ENCODE data around the gene PDLIM5.
A peak's percentile ranks its signal among the peaks of the same experiment; 100 is the strongest.

Gene PDLIM5

DNA sequence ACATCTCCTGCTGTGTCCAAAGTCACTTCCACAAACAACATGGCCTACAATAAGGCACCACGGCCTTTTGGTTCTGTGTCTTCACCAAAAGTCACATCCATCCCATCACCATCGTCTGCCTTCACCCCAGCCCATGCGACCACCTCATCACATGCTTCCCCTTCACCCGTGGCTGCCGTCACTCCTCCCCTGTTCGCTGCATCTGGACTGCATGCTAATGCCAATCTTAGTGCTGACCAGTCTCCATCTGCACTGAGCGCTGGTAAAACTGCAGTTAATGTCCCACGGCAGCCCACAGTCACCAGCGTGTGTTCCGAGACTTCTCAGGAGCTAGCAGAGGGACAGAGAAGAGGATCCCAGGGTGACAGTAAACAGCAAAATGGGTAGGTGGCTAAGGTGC lies 123.9 kb downstream of the PDLIM5 start:
- Histone ChIP-seq H3K4me3 (ENCODE audit: low read length) (no peak overlapping the region), H2BK15ac (replicated peaks; ENCODE audit: low read depth) (no peak overlapping the region), H3K4ac (ENCODE audit: low read depth, low read length) (no peak overlapping the region), H3K4me1 (ENCODE audit: control insufficient read depth, low read depth, low read length) (peaks cover 3% of the 10 kb centered on the region), H2BK120ac (ENCODE audit: low read depth, low read length) (no peak overlapping the region), H4K5ac (ENCODE audit: low read length) (no peak overlapping the region), H3K36me3 (ENCODE audit: control insufficient read depth, insufficient read depth, low read length) (no peaks in the 10 kb centered on the region), H3K18ac (ENCODE audit: low read length) (no peak overlapping the region), H3K79me2 (ENCODE audit: control insufficient read depth, insufficient read depth, low read length) (no peaks in the 10 kb centered on the region), H3K27me3 (ENCODE audit: insufficient read depth, low read length, poor library complexity) (no peaks in the 10 kb centered on the region), H3K23ac (ENCODE audit: low read length) (no peak overlapping the region), H2AK5ac (ENCODE audit: low read length) (no peak overlapping the region), H4K8ac (ENCODE audit: low read depth, low read length) (no peak overlapping the region), H2BK5ac (ENCODE audit: low read length) (no peak overlapping the region), H3K27ac (ENCODE audit: low read depth, low read length) (peak overlapping the region; percentile 3), H3K56ac (ENCODE audit: low read length) (no peak overlapping the region), H3K79me1 (ENCODE audit: low read length) (no peaks in the 10 kb centered on the region), H3K9ac (ENCODE audit: low read length) (no peak overlapping the region), H3K4me2 (ENCODE audit: low read length) (no peak overlapping the region)
- peak; percentile 34 for DNase-seq
- no CpG with 5 or more reads among the region's 10 CpGs for WGBS (ENCODE audit: extremely low coverage, insufficient coverage, low lambda C conversion rate)

DNA sequence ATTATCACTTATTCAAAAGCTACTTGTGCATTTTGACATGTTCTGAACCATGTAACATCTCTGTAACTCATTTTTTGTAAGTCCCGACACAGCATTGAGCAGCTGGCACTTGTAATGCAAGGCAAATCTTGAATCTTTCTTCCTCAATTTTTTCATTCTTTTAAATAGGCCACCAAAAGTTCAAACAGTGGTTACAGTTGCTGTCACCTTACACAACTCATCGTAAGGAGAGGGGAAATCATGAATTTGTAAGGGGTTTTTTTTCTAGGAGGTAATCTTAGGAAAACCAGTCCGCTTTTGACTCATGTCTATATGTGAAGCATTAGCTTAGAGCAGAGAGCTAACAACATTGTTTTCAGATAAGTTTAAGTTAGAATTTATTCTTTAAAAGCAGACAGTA lies 124.5 kb downstream of the PDLIM5 start:
- Histone ChIP-seq H3K23ac (ENCODE audit: low read length) (no peak overlapping the region), H3K9ac (ENCODE audit: low read length) (no peak overlapping the region), H3K56ac (ENCODE audit: low read length) (no peak overlapping the region), H3K27ac (ENCODE audit: low read depth, low read length) (no peak overlapping the region), H3K4ac (ENCODE audit: low read depth, low read length) (no peak overlapping the region), H3K4me3 (ENCODE audit: low read length) (no peak overlapping the region), H2AK5ac (ENCODE audit: low read length) (no peak overlapping the region), H3K18ac (ENCODE audit: low read length) (no peak overlapping the region), H3K4me1 (ENCODE audit: control insufficient read depth, low read depth, low read length) (peaks cover 3% of the 10 kb centered on the region), H4K5ac (ENCODE audit: low read length) (no peak overlapping the region), H2BK120ac (ENCODE audit: low read depth, low read length) (no peak overlapping the region), H3K4me2 (ENCODE audit: low read length) (no peak overlapping the region), H2BK15ac (replicated peaks; ENCODE audit: low read depth) (no peak overlapping the region), H3K36me3 (ENCODE audit: control insufficient read depth, insufficient read depth, low read length) (no peaks in the 10 kb centered on the region), H4K8ac (ENCODE audit: low read depth, low read length) (no peak overlapping the region), H2BK5ac (ENCODE audit: low read length) (no peak overlapping the region), H3K27me3 (ENCODE audit: insufficient read depth, low read length, poor library complexity) (no peaks in the 10 kb centered on the region), H3K79me1 (ENCODE audit: low read length) (no peaks in the 10 kb centered on the region), H3K79me2 (ENCODE audit: control insufficient read depth, insufficient read depth, low read length) (no peaks in the 10 kb centered on the region)
- no CpG with 5 or more reads among the region's 3 CpGs for WGBS (ENCODE audit: extremely low coverage, insufficient coverage, low lambda C conversion rate)
- no peak for DNase-seq

DNA sequence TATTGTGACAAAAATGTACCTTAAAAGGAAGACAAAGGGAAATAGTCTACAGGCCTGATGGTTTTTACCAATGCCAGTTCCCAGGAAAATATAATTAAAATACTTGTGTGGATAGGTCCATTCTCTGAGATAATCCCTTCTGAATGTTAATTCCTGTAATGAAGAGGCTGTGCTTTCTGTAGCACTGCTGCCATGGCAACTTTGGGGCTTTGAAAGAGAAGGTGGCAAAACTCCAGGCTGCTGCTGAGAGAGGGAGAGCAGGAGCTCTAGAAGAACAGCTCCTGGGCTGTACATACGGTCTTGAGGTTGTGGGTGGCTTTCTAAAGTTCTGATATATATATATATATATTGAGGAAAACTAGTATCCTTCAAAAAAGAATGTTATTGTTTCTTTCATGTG lies 125.4 kb downstream of the PDLIM5 start:
- Histone ChIP-seq H3K4me3 (ENCODE audit: low read length) (no peak overlapping the region), H3K56ac (ENCODE audit: low read length) (no peak overlapping the region), H3K27me3 (ENCODE audit: insufficient read depth, low read length, poor library complexity) (no peaks in the 10 kb centered on the region), H3K79me1 (ENCODE audit: low read length) (no peaks in the 10 kb centered on the region), H3K36me3 (ENCODE audit: control insufficient read depth, insufficient read depth, low read length) (no peaks in the 10 kb centered on the region), H3K18ac (ENCODE audit: low read length) (no peak overlapping the region), H3K27ac (ENCODE audit: low read depth, low read length) (no peak overlapping the region), H2AK5ac (ENCODE audit: low read length) (no peak overlapping the region), H2BK120ac (ENCODE audit: low read depth, low read length) (no peak overlapping the region), H4K8ac (ENCODE audit: low read depth, low read length) (no peak overlapping the region), H2BK5ac (ENCODE audit: low read length) (no peak overlapping the region), H3K4me1 (ENCODE audit: control insufficient read depth, low read depth, low read length) (peaks cover 3% of the 10 kb centered on the region), H3K79me2 (ENCODE audit: control insufficient read depth, insufficient read depth, low read length) (no peaks in the 10 kb centered on the region), H3K23ac (ENCODE audit: low read length) (no peak overlapping the region), H3K4me2 (ENCODE audit: low read length) (no peak overlapping the region), H3K9ac (ENCODE audit: low read length) (no peak overlapping the region), H3K4ac (ENCODE audit: low read depth, low read length) (no peak overlapping the region), H2BK15ac (replicated peaks; ENCODE audit: low read depth) (no peak overlapping the region), H4K5ac (ENCODE audit: low read length) (no peak overlapping the region)
- WGBS (ENCODE audit: extremely low coverage, insufficient coverage, low lambda C conversion rate): no CpG with 5 or more reads among the region's 1 CpG
- DNase-seq: peak; percentile 95

DNA sequence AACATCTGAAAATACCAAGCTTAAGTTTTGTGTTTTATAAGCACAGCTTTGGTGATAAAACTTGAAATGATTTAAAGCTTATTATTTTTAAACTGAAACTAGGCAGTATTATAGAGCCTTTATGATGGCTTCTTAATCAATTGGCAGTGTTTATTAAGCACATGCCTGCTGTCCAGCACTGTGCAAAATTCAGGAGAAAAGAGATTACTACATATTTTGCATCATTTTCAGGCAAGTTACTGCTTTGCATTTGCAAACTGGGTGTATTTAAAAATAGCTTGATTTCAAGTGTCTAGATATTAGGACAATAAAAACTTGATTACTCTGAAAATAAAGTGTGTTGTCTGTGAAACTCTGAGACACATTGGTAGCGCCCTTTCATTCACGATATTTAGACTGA lies 126.5 kb downstream of the PDLIM5 start:
- H2BK5ac ChIP-seq (ENCODE audit: low read length): no peak overlapping the region
- H3K79me2 ChIP-seq (ENCODE audit: control insufficient read depth, insufficient read depth, low read length): no peaks in the 10 kb centered on the region
- no CpG with 5 or more reads among the region's 2 CpGs for WGBS (ENCODE audit: extremely low coverage, insufficient coverage, low lambda C conversion rate)
- DNase-seq: no peak
- H3K4me2 ChIP-seq (ENCODE audit: low read length): no peak overlapping the region
- no peaks in the 10 kb centered on the region for H3K79me1 ChIP-seq (ENCODE audit: low read length)
- H3K4me1 ChIP-seq (ENCODE audit: control insufficient read depth, low read depth, low read length): peaks cover 3% of the 10 kb centered on the region
- no peak overlapping the region for H4K8ac ChIP-seq (ENCODE audit: low read depth, low read length)
- H3K27ac ChIP-seq (ENCODE audit: low read depth, low read length): no peak overlapping the region
- no peak overlapping the region for H4K5ac ChIP-seq (ENCODE audit: low read length)
- H3K27me3 ChIP-seq (ENCODE audit: insufficient read depth, low read length, poor library complexity): no peaks in the 10 kb centered on the region
- no peak overlapping the region for H2AK5ac ChIP-seq (ENCODE audit: low read length)
- H3K36me3 ChIP-seq (ENCODE audit: control insufficient read depth, insufficient read depth, low read length): no peaks in the 10 kb centered on the region
- no peak overlapping the region for H2BK15ac ChIP-seq (replicated peaks; ENCODE audit: low read depth)
- H3K9ac ChIP-seq (ENCODE audit: low read length): no peak overlapping the region
- H3K18ac ChIP-seq (ENCODE audit: low read length): no peak overlapping the region
- H3K4me3 ChIP-seq (ENCODE audit: low read length): no peak overlapping the region
- H3K23ac ChIP-seq (ENCODE audit: low read length): no peak overlapping the region
- H3K4ac ChIP-seq (ENCODE audit: low read depth, low read length): no peak overlapping the region
- H2BK120ac ChIP-seq (ENCODE audit: low read depth, low read length): no peak overlapping the region
- H3K56ac ChIP-seq (ENCODE audit: low read length): no peak overlapping the region

- no peak overlapping the region for H3K27ac ChIP-seq (ENCODE audit: low read depth, low read length)
- H2AK5ac ChIP-seq (ENCODE audit: low read length): no peak overlapping the region
- no peaks in the 10 kb centered on the region for H3K79me1 ChIP-seq (ENCODE audit: low read length)
- H4K5ac ChIP-seq (ENCODE audit: low read length): no peak overlapping the region
- no peak overlapping the region for H3K9ac ChIP-seq (ENCODE audit: low read length)
- H3K4me1 ChIP-seq (ENCODE audit: control insufficient read depth, low read depth, low read length): no peaks in the 10 kb centered on the region
- no peak overlapping the region for H3K4me2 ChIP-seq (ENCODE audit: low read length)
- DNase-seq: no peak
- H3K23ac ChIP-seq (ENCODE audit: low read length): no peak overlapping the region
- no peak overlapping the region for H3K18ac ChIP-seq (ENCODE audit: low read length)
- H3K4ac ChIP-seq (ENCODE audit: low read depth, low read length): no peak overlapping the region
- no peak overlapping the region for H3K56ac ChIP-seq (ENCODE audit: low read length)
- no peaks in the 10 kb centered on the region for H3K27me3 ChIP-seq (ENCODE audit: insufficient read depth, low read length, poor library complexity)
- H3K4me3 ChIP-seq (ENCODE audit: low read length): no peak overlapping the region
- no peak overlapping the region for H2BK120ac ChIP-seq (ENCODE audit: low read depth, low read length)
- H3K36me3 ChIP-seq (ENCODE audit: control insufficient read depth, insufficient read depth, low read length): no peaks in the 10 kb centered on the region
- no peak overlapping the region for H2BK15ac ChIP-seq (replicated peaks; ENCODE audit: low read depth)
- no peak overlapping the region for H4K8ac ChIP-seq (ENCODE audit: low read depth, low read length)
- H3K79me2 ChIP-seq (ENCODE audit: control insufficient read depth, insufficient read depth, low read length): no peaks in the 10 kb centered on the region
- H2BK5ac ChIP-seq (ENCODE audit: low read length): no peak overlapping the region
- no CpG with 5 or more reads among the region's 2 CpGs for WGBS (ENCODE audit: extremely low coverage, insufficient coverage, low lambda C conversion rate)
These were observed 130.0 kb downstream of the PDLIM5 start for GRCh38 chr4:94581766-94582165.

DNA sequence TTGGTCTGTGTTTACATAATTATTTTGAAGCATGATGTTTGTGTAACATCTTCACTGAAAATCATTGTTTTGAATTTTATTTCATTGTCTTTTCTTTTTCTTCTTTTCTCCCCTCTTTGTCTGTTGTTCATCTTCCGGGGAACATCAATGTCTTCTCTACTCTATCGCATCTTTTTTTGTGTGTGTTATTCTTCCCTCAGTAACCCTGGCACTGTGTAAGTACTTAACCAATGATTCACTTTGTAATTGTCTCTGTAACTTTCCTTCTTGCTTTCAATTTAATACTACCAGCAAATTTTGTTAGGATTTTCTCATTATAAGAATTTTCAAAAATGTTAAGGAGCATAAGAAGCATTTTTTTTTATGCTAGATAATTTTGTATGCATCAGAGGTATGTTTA lies 130.8 kb downstream of the PDLIM5 start:
- Histone ChIP-seq H3K36me3 (ENCODE audit: control insufficient read depth, insufficient read depth, low read length) (no peaks in the 10 kb centered on the region), H3K23ac (ENCODE audit: low read length) (no peak overlapping the region), H3K4me2 (ENCODE audit: low read length) (no peak overlapping the region), H3K56ac (ENCODE audit: low read length) (no peak overlapping the region), H3K27me3 (ENCODE audit: insufficient read depth, low read length, poor library complexity) (no peaks in the 10 kb centered on the region), H2BK120ac (ENCODE audit: low read depth, low read length) (no peak overlapping the region), H2BK15ac (replicated peaks; ENCODE audit: low read depth) (no peak overlapping the region), H3K4ac (ENCODE audit: low read depth, low read length) (no peak overlapping the region), H4K5ac (ENCODE audit: low read length) (no peak overlapping the region), H3K27ac (ENCODE audit: low read depth, low read length) (no peak overlapping the region), H3K4me1 (ENCODE audit: control insufficient read depth, low read depth, low read length) (no peaks in the 10 kb centered on the region), H3K9ac (ENCODE audit: low read length) (no peak overlapping the region), H3K79me1 (ENCODE audit: low read length) (no peaks in the 10 kb centered on the region), H2AK5ac (ENCODE audit: low read length) (no peak overlapping the region), H2BK5ac (ENCODE audit: low read length) (no peak overlapping the region), H3K4me3 (ENCODE audit: low read length) (no peak overlapping the region), H4K8ac (ENCODE audit: low read depth, low read length) (no peak overlapping the region), H3K18ac (ENCODE audit: low read length) (no peak overlapping the region), H3K79me2 (ENCODE audit: control insufficient read depth, insufficient read depth, low read length) (no peaks in the 10 kb centered on the region)
- WGBS (ENCODE audit: extremely low coverage, insufficient coverage, low lambda C conversion rate): no CpG with 5 or more reads among the region's 2 CpGs
- DNase-seq: no peak
